Subcutaneous abdominal adipose tissue (tissue), 5 donors: ENCODE data around the gene PRTN3.

Experiments used
- H3K27ac ChIP-seq: one replicate; pipeline ENCODE4 v1.7.0; 2013; ENCODE audit warnings: low read depth, mild to moderate bottlenecking, inconsistent platforms, low read length, moderate library complexity
- H3K27me3 ChIP-seq, 5 donors: one replicate each; pipeline ENCODE4 v1.7.0; 2013; ENCODE audit warnings: low read length in 5 of 5, inconsistent platforms in 1 of 5; ENCODE audit not compliant: control insufficient read depth in 5 of 5, insufficient read depth in 4 of 5
- H3K36me3 ChIP-seq, 5 donors: one replicate each; pipeline ENCODE4 v1.7.0; 2013; ENCODE audit warnings: low read length in 5 of 5; ENCODE audit not compliant: control insufficient read depth in 5 of 5, insufficient read depth in 5 of 5
- H3K4me1 ChIP-seq, 5 donors: one replicate each; pipeline ENCODE4 v1.7.0; 2013; ENCODE audit warnings: low read length in 5 of 5, mild to moderate bottlenecking in 3 of 5, moderate library complexity in 1 of 5; ENCODE audit not compliant: control insufficient read depth in 5 of 5, insufficient read depth in 5 of 5
- H3K4me3 ChIP-seq, 5 donors: one replicate each; pipeline ENCODE4 v1.7.0; 2013; ENCODE audit warnings: low read length in 5 of 5, low read depth in 1 of 5
- H3K9ac ChIP-seq, 5 donors: one replicate each; pipeline ENCODE4 v1.7.0; 2013; ENCODE audit warnings: low read length in 5 of 5, mild to moderate bottlenecking in 4 of 5, moderate library complexity in 3 of 5
- H3K9me3 ChIP-seq, 5 donors: one replicate each; pipeline ENCODE4 v1.7.0; 2013; ENCODE audit warnings: low read length in 5 of 5; ENCODE audit not compliant: control insufficient read depth in 5 of 5
- donor health status: healthy.
- donor health status: healthy.
- donor health status: healthy.
- donor health status: healthy.
- donor health status: healthy.

The PRTN3 gene

GRCh38 chr19:881385-882071 lies 40.7 kb downstream of the PRTN3 start:
- no peaks in the 10 kb centered on the region for H3K4me1 ChIP-seq
- no peak overlapping the region for H3K27ac ChIP-seq
- no peak overlapping the region for H3K9ac ChIP-seq
- no peak overlapping the region for H3K4me3 ChIP-seq
- H3K9me3 ChIP-seq, result no peaks in the 10 kb centered on the region
- H3K36me3 ChIP-seq, result peaks cover 0 to 85% (median 68%) of the 10 kb centered on the region in 5 donors
- H3K27me3 ChIP-seq, result no peaks in the 10 kb centered on the region

- Histone ChIP-seq H3K4me3 (no peak overlapping the region), H3K9me3 (no peaks in the 10 kb centered on the region), H3K27me3 (no peaks in the 10 kb centered on the region), H3K9ac (no peak overlapping the region), H3K27ac (no peak overlapping the region), H3K4me1 (no peaks in the 10 kb centered on the region), H3K36me3 (peaks cover 0 to 90% (median 65%) of the 10 kb centered on the region in 5 donors)
Measured at GRCh38 chr19:882871-883497, 42.2 kb downstream of the PRTN3 start.

DNA sequence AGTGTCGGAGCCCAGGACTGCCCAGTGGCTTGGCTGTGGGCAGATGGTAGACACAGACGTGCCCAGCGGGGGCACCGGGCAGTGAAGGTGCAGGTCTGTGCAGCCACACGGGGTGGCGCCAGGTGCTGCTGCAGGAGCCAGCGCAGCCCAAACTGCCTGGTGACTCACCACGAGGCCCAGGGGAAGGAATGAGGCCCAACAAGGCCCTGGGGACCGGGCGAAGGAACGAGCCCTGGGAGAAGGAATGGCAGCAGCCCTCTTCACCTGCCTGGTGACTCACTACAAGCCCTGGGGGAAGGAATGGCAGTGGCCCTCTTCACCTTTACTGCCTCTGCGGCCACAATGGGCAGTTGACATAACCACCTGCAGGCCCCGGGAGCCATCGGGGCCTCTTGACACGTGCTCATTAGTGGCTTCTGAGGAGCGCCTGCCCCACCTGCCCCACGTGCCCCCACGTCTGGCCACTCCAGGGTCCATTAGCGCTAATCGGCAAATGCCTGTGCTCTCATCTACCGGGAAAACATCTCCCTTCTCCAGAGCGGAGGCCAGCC lies 42.9 kb downstream of the PRTN3 start:
- Histone ChIP-seq H3K9me3 (no peaks in the 10 kb centered on the region), H3K4me3 (no peak overlapping the region), H3K4me1 (no peaks in the 10 kb centered on the region), H3K36me3 (peaks cover 0 to 94% (median 70%) of the 10 kb centered on the region in 5 donors), H3K27ac (no peak overlapping the region), H3K9ac (no peak overlapping the region), H3K27me3 (no peaks in the 10 kb centered on the region)

DNA sequence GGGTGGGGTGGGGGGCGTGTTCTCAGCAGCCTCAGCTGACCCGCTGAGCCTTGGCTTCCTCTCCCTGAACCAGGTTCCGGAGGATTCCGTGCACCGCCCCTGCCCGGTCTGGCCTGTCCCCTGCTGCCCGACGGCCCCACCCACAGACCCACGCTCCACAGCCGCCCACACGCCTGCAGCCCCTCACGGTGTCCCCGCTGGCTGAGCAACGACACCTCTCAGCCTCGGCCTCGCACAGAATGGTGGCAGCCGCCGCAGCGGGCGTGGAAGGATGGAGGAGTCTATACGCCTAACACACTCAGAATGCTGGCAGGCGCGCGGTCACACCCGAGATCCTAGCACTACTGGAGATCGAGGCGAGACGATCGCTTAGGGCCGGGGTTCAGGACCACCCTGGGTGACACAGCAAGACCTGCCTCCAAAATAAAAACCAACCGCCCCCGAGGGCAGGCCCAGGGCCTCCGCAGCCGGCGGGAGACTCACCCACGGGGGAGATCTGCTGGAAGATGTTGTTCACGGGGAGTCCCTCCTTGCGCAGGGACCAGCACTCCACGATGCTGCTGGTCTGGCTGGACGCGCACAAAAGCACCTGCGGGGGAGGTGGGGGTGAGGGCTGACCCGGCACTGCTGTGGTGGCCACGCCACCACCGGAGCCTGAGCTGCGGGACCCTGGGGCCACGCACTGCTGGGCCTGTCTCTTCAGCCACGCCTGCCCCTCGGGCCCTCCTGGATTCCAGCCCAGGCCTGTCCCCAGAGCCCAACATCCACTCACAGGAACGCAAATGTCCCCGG lies 43.8 kb downstream of the PRTN3 start:
- no peaks in the 10 kb centered on the region for H3K4me1 ChIP-seq
- H3K9me3 ChIP-seq, result no peaks in the 10 kb centered on the region
- no peak overlapping the region for H3K4me3 ChIP-seq
- H3K27ac ChIP-seq, result no peak overlapping the region
- H3K36me3 ChIP-seq, result peaks cover 0 to 92% (median 72%) of the 10 kb centered on the region in 5 donors
- no peak overlapping the region for H3K9ac ChIP-seq
- no peaks in the 10 kb centered on the region for H3K27me3 ChIP-seq

- Histone ChIP-seq H3K4me1 (no peaks in the 10 kb centered on the region), H3K9ac (no peak overlapping the region), H3K36me3 (peaks cover 0 to 93% (median 79%) of the 10 kb centered on the region in 5 donors), H3K4me3 (no peak overlapping the region), H3K27me3 (no peaks in the 10 kb centered on the region), H3K9me3 (no peaks in the 10 kb centered on the region), H3K27ac (no peak overlapping the region)
Measured at GRCh38 chr19:885536-886224, 44.9 kb downstream of the PRTN3 start.

- H3K36me3 ChIP-seq, result peaks cover 0 to 84% (median 67%) of the 10 kb centered on the region in 5 donors
Measured at GRCh38 chr19:887072-887471, 46.3 kb downstream of the PRTN3 start.

GRCh38 chr19:887599-887998 lies 46.8 kb downstream of the PRTN3 start:
- Histone ChIP-seq H3K36me3 (peaks cover 0 to 78% (median 61%) of the 10 kb centered on the region in 5 donors), H3K4me1 (peaks cover 0 to 12% (median 8%) of the 10 kb centered on the region in 5 donors), H3K9me3 (no peaks in the 10 kb centered on the region), H3K27ac (no peak overlapping the region), H3K4me3 (no peak overlapping the region), H3K9ac (no peak overlapping the region), H3K27me3 (no peaks in the 10 kb centered on the region)

More at GRCh38 chr19:887072-887471, 46.3 kb downstream of the PRTN3 start:
- no peak overlapping the region for H3K9ac ChIP-seq
- no peaks in the 10 kb centered on the region for H3K27me3 ChIP-seq
- H3K27ac ChIP-seq, result no peak overlapping the region
- no peaks in the 10 kb centered on the region for H3K9me3 ChIP-seq
- peaks cover 0 to 8% (median 4%) of the 10 kb centered on the region in 5 donors for H3K4me1 ChIP-seq
- H3K4me3 ChIP-seq, result no peak overlapping the region

GRCh38 chr19:888581-889385 lies 48.0 kb downstream of the PRTN3 start:
- Histone ChIP-seq H3K27me3 (no peaks in the 10 kb centered on the region), H3K4me3 (no peak overlapping the region), H3K9ac (no peak overlapping the region), H3K4me1 (peaks cover 0 to 12% (median 8%) of the 10 kb centered on the region in 5 donors), H3K36me3 (peaks cover 0 to 67% (median 51%) of the 10 kb centered on the region in 5 donors), H3K9me3 (no peaks in the 10 kb centered on the region), H3K27ac (no peak overlapping the region)

- H3K27ac ChIP-seq, result no peak overlapping the region
- no peaks in the 10 kb centered on the region for H3K27me3 ChIP-seq
- peaks cover 0 to 57% (median 44%) of the 10 kb centered on the region in 5 donors for H3K36me3 ChIP-seq
- H3K9ac ChIP-seq, result no peak overlapping the region
- no peaks in the 10 kb centered on the region for H3K9me3 ChIP-seq
- H3K4me1 ChIP-seq, result peaks cover 0 to 13% (median 8%) of the 10 kb centered on the region in 5 donors
- H3K4me3 ChIP-seq, result no peak overlapping the region
Measured at GRCh38 chr19:889662-890295, 49.0 kb downstream of the PRTN3 start.
